ENCODE data around the gene RABEP2.
A peak's percentile ranks its signal among the peaks of the same experiment; 100 is the strongest.

The RABEP2 gene

DNA sequence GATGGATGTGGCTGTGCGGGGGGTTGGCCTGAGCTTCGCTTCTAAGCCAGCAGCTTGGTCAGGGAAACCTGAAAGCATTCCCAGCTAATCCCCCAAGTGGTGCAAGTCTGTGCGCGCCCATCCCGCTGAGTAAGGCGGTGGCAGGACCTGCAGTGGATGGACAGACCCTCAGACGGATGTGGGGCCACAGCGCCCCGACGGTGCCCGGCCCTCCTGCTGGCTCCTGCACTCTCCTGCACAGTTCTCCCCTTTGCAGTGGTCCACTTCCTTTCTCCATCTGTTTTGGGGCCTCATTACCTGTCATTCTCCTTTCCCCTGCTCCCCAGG is 44.5 kb downstream of the RABEP2 start:
- no peak for TF ChIP-seq POLR2AphosphoS5 (IDR thresholded peaks at IDR 0.05; ENCODE audit: low read depth)
- TF ChIP-seq GABPA (IDR thresholded peaks at IDR 0.05; ENCODE audit: low read depth): no peak
- no peak for TF ChIP-seq SPI1 (IDR thresholded peaks at IDR 0.05; ENCODE audit: borderline replicate concordance, low read depth)
- TF ChIP-seq, protein P1, sequence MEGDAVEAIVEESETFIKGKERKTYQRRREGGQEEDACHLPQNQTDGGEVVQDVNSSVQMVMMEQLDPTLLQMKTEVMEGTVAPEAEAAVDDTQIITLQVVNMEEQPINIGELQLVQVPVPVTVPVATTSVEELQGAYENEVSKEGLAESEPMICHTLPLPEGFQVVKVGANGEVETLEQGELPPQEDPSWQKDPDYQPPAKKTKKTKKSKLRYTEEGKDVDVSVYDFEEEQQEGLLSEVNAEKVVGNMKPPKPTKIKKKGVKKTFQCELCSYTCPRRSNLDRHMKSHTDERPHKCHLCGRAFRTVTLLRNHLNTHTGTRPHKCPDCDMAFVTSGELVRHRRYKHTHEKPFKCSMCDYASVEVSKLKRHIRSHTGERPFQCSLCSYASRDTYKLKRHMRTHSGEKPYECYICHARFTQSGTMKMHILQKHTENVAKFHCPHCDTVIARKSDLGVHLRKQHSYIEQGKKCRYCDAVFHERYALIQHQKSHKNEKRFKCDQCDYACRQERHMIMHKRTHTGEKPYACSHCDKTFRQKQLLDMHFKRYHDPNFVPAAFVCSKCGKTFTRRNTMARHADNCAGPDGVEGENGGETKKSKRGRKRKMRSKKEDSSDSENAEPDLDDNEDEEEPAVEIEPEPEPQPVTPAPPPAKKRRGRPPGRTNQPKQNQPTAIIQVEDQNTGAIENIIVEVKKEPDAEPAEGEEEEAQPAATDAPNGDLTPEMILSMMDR (IDR thresholded peaks at IDR 0.05; ENCODE audit: insufficient read depth, low read length): no peak
- no peak for TF ChIP-seq REST (IDR thresholded peaks at IDR 0.05; ENCODE audit: insufficient replicate concordance, low read depth)
- Histone ChIP-seq H3K27ac (replicated peaks) (no peak overlapping the region), H3K27me3 (ENCODE audit: insufficient read depth, poor library complexity, severe bottlenecking) (no peaks in the 10 kb centered on the region), H3K4me3 (replicated peaks; ENCODE audit: insufficient read depth, low read length) (no peak overlapping the region)
- DNase-seq (ENCODE audit: low read depth in 1 of 2, low spot score in 1 of 2): no peak

- no peaks in the 10 kb centered on the region for H3K27me3 ChIP-seq (ENCODE audit: insufficient read depth, poor library complexity, severe bottlenecking)
- peak overlapping the region; percentile 67 for H3K4me3 ChIP-seq (replicated peaks; ENCODE audit: insufficient read depth, low read length)
- no peak overlapping the region for H3K27ac ChIP-seq (replicated peaks)
- TF ChIP-seq SPI1 (IDR thresholded peaks at IDR 0.05; ENCODE audit: borderline replicate concordance, low read depth) (no peak), POLR2AphosphoS5 (IDR thresholded peaks at IDR 0.05; ENCODE audit: low read depth) (no peak), REST (IDR thresholded peaks at IDR 0.05; ENCODE audit: insufficient replicate concordance, low read depth) (no peak), GABPA (IDR thresholded peaks at IDR 0.05; ENCODE audit: low read depth) (no peak)
- TF ChIP-seq, protein P1 (IDR thresholded peaks at IDR 0.05; ENCODE audit: insufficient read depth, low read length): no peak
- peak; percentile 70 to 84 for DNase-seq (ENCODE audit: low read depth in 1 of 2, low spot score in 1 of 2)
Measured at GRCh38 chr16:28879841-28880588, 45.0 kb downstream of the RABEP2 start.

GRCh38 chr16:28879261-28879840 is 45.7 kb downstream of the RABEP2 start:
- TF ChIP-seq REST (IDR thresholded peaks at IDR 0.05; ENCODE audit: insufficient replicate concordance, low read depth) (no peak), GABPA (IDR thresholded peaks at IDR 0.05; ENCODE audit: low read depth) (no peak), SPI1 (IDR thresholded peaks at IDR 0.05; ENCODE audit: borderline replicate concordance, low read depth) (no peak), POLR2AphosphoS5 (IDR thresholded peaks at IDR 0.05; ENCODE audit: low read depth) (no peak)
- TF ChIP-seq, protein P1 (IDR thresholded peaks at IDR 0.05; ENCODE audit: insufficient read depth, low read length): no peak
- no peak overlapping the region for H3K27ac ChIP-seq (replicated peaks)
- H3K4me3 ChIP-seq (replicated peaks; ENCODE audit: insufficient read depth, low read length): peak overlapping the region; percentile 67
- peak in 1 of 2 experiments; percentile 12 for DNase-seq (ENCODE audit: low read depth in 1 of 2, low spot score in 1 of 2)
- H3K27me3 ChIP-seq (ENCODE audit: insufficient read depth, poor library complexity, severe bottlenecking): no peaks in the 10 kb centered on the region

All from HL-60 (cell line).